ENCODE data around the gene TSPAN9.

DNA sequence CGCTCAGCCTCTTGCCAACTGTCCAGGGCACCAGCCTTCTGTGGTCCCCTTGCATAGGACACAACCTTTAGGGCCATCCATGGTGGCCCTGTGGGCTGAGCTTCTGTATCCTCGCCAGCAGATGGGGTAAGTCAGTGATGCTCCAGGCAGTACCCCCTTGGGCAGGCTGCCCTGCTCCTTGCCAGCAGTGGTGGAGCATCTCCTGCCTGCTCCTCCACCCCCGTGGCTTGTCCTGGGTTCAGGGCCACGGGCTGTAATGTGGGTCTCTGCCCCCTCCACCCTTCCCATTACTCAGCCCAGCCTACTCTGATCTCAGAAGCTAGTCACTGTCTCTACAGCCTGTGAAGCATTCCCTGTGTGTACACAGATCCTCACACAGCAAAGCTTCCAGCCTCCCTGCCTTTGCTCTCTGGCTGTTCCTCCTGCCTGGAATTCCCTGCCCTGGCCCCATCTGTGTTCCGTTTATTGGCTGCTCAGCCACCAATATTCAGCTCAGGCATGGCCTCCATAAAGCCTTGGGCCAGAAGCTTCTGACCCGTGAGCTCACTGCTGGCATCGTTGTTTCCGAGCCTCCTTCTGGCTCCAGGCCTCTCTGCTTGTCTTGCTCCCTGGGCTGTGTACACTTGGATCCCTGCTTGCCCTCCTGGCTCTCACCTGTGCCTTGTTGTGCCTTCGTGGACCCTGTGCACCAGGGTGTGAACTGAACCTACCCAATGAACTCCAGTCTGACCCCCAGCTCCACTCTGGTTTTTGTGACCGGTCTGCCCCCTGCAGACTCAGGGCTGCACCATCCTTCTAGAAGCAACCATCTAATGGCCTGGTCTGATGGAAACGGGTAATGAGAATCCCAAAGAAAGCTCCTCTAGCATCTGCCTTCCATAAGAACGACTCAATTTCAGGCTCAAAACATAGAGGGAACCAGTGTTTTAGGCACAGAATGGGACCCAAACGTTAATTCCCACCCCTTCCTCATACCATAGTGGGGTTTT, 236.8 kb downstream of the TSPAN9 start:
- TF ChIP-seq, protein P1, sequence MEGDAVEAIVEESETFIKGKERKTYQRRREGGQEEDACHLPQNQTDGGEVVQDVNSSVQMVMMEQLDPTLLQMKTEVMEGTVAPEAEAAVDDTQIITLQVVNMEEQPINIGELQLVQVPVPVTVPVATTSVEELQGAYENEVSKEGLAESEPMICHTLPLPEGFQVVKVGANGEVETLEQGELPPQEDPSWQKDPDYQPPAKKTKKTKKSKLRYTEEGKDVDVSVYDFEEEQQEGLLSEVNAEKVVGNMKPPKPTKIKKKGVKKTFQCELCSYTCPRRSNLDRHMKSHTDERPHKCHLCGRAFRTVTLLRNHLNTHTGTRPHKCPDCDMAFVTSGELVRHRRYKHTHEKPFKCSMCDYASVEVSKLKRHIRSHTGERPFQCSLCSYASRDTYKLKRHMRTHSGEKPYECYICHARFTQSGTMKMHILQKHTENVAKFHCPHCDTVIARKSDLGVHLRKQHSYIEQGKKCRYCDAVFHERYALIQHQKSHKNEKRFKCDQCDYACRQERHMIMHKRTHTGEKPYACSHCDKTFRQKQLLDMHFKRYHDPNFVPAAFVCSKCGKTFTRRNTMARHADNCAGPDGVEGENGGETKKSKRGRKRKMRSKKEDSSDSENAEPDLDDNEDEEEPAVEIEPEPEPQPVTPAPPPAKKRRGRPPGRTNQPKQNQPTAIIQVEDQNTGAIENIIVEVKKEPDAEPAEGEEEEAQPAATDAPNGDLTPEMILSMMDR (IDR thresholded peaks at IDR 0.05), result peak in 1 of 7 experiments; percentile 10
- TF ChIP-seq POLR2AphosphoS5 (IDR thresholded peaks at IDR 0.05) (no peak), POLR2A (IDR thresholded peaks at IDR 0.05) (no peak), EP300 (IDR thresholded peaks at IDR 0.05) (no peak)
